ENCODE results near the gene HAUS3.

The HAUS3 gene

GRCh38 chr4:2193326-2193725 is 48.6 kb downstream of the HAUS3 start:
- H3K27me3 ChIP-seq (ENCODE audit: low read length): no peaks in the 10 kb centered on the region
- no peaks in the 10 kb centered on the region for H3K79me2 ChIP-seq (ENCODE audit: insufficient read depth, low read length)
- H4K20me1 ChIP-seq (ENCODE audit: low read depth, low read length): no peaks in the 10 kb centered on the region
- H3K9ac ChIP-seq (ENCODE audit: low read length): no peak overlapping the region
- H3F3A ChIP-seq (ENCODE audit: insufficient read depth): no peaks in the 10 kb centered on the region
- no peak overlapping the region for H3K4me2 ChIP-seq (ENCODE audit: low read depth, low read length, poor library complexity, severe bottlenecking)
- H3K9me3 ChIP-seq (ENCODE audit: insufficient read depth, low read length): no peaks in the 10 kb centered on the region
- no peaks in the 10 kb centered on the region for H3K36me3 ChIP-seq (ENCODE audit: low read length)
- H3K4me3 ChIP-seq (ENCODE audit: insufficient read depth, low read length, poor library complexity, severe bottlenecking): no peak overlapping the region
- no peaks in the 10 kb centered on the region for H3K9me2 ChIP-seq (replicated peaks; ENCODE audit: insufficient read depth, low read length)
- no peak overlapping the region for H3K27ac ChIP-seq (ENCODE audit: low read depth, low read length)
- TF ChIP-seq CTCF (IDR thresholded peaks at IDR 0.05; ENCODE audit: insufficient read depth, low read length, poor library complexity, severe bottlenecking) (no peak), EZH2phosphoT487 (conservative IDR thresholded peaks at IDR 0.05; ENCODE audit: low read length) (no peak)
- H2AFZ ChIP-seq (ENCODE audit: low read depth, low read length, severe bottlenecking): no peak overlapping the region

- no peaks in the 10 kb centered on the region for H3K9me2 ChIP-seq (replicated peaks; ENCODE audit: insufficient read depth, low read length)
- no peaks in the 10 kb centered on the region for H3F3A ChIP-seq (ENCODE audit: insufficient read depth)
- no peak for TF ChIP-seq EZH2phosphoT487 (conservative IDR thresholded peaks at IDR 0.05; ENCODE audit: low read length)
- TF ChIP-seq CTCF (IDR thresholded peaks at IDR 0.05; ENCODE audit: insufficient read depth, low read length, poor library complexity, severe bottlenecking): no peak
- H3K79me2 ChIP-seq (ENCODE audit: insufficient read depth, low read length): no peaks in the 10 kb centered on the region
- no peaks in the 10 kb centered on the region for H3K36me3 ChIP-seq (ENCODE audit: low read length)
- no peak overlapping the region for H2AFZ ChIP-seq (ENCODE audit: low read depth, low read length, severe bottlenecking)
- H3K9me3 ChIP-seq (ENCODE audit: insufficient read depth, low read length): no peaks in the 10 kb centered on the region
- H3K4me2 ChIP-seq (ENCODE audit: low read depth, low read length, poor library complexity, severe bottlenecking): no peak overlapping the region
- no peak overlapping the region for H3K27ac ChIP-seq (ENCODE audit: low read depth, low read length)
- H3K27me3 ChIP-seq (ENCODE audit: low read length): no peaks in the 10 kb centered on the region
- no peak overlapping the region for H3K9ac ChIP-seq (ENCODE audit: low read length)
- H4K20me1 ChIP-seq (ENCODE audit: low read depth, low read length): no peaks in the 10 kb centered on the region
- H3K4me3 ChIP-seq (ENCODE audit: insufficient read depth, low read length, poor library complexity, severe bottlenecking): no peak overlapping the region
Observed at GRCh38 chr4:2186865-2187172, 55.1 kb downstream of the HAUS3 start.

- Histone ChIP-seq H3K9ac (ENCODE audit: low read length) (no peak overlapping the region), H3K79me2 (ENCODE audit: insufficient read depth, low read length) (no peaks in the 10 kb centered on the region), H3K36me3 (ENCODE audit: low read length) (no peaks in the 10 kb centered on the region), H3K27me3 (ENCODE audit: low read length) (no peaks in the 10 kb centered on the region), H3K9me3 (ENCODE audit: insufficient read depth, low read length) (no peaks in the 10 kb centered on the region), H3F3A (ENCODE audit: insufficient read depth) (no peaks in the 10 kb centered on the region), H3K9me2 (replicated peaks; ENCODE audit: insufficient read depth, low read length) (no peaks in the 10 kb centered on the region), H3K4me2 (ENCODE audit: low read depth, low read length, poor library complexity, severe bottlenecking) (no peak overlapping the region), H2AFZ (ENCODE audit: low read depth, low read length, severe bottlenecking) (no peak overlapping the region), H3K27ac (ENCODE audit: low read depth, low read length) (no peak overlapping the region), H4K20me1 (ENCODE audit: low read depth, low read length) (no peaks in the 10 kb centered on the region), H3K4me3 (ENCODE audit: insufficient read depth, low read length, poor library complexity, severe bottlenecking) (no peak overlapping the region)
- TF ChIP-seq EZH2phosphoT487 (conservative IDR thresholded peaks at IDR 0.05; ENCODE audit: low read length) (no peak), CTCF (IDR thresholded peaks at IDR 0.05; ENCODE audit: insufficient read depth, low read length, poor library complexity, severe bottlenecking) (peak; percentile 69)
Observed at GRCh38 chr4:2186133-2186864, 55.6 kb downstream of the HAUS3 start.
